Activated CD4-positive, alpha-beta memory T cell treated with anti-CD3 and anti-CD28 coated beads, Interleukin-2, amount 10 ng/mL, durations not matched to agents 7 days and 5 days (primary cell): Measurements from ENCODE around the gene SPG11. TPM values are rescaled to one million over a fixed set of nuclear protein-coding genes. Genes with fewer than 3 reads are reported as not detected.
"Not testable (repeated sequence)": the region's sequence is repeated elsewhere in the genome, so short reads cannot be mapped to it uniquely, and the experiment has no call there.

ENCODE experiments used
- CTCF ChIA-PET: fragments of 350-600 bp; sonication (Branson Sonifier 250); formaldehyde crosslinking; loops from one replicate; lab custom pipeline; 2021; ENCODE audit warnings: antibody characterized with exemption, inconsistent platforms; lab: Charles Lee
- POLR2A ChIA-PET: fragments of 350-600 bp; sonication (Branson Sonifier 250); formaldehyde crosslinking; loops from one replicate; lab custom pipeline; 2021; ENCODE audit warnings: antibody characterized with exemption; lab: Charles Lee
- DNase-seq: peaks from one replicate; pipeline ENCODE4 v3.0.0-alpha.2; 2020
- H3K27ac Mint-ChIP-seq: one replicate; pipeline ENCODE4 v1.8.0; 2021; ENCODE audit warnings: mild to moderate bottlenecking, mixed read lengths
- H3K27me3 Mint-ChIP-seq: one replicate; pipeline ENCODE4 v1.8.0; 2021; ENCODE audit warnings: mixed read lengths
- H3K36me3 Mint-ChIP-seq: one replicate; pipeline ENCODE4 v1.8.0; 2021; ENCODE audit warnings: low read depth, mixed read lengths
- H3K4me1 Mint-ChIP-seq: one replicate; pipeline ENCODE4 v1.8.0; 2021; ENCODE audit warnings: mixed read lengths
- H3K4me3 Mint-ChIP-seq: one replicate; pipeline ENCODE4 v1.8.0; 2021; ENCODE audit warnings: mild to moderate bottlenecking, mixed read lengths
- H3K9me3 Mint-ChIP-seq: one replicate; pipeline ENCODE4 v1.8.0; 2021; ENCODE audit warnings: mixed read lengths
- total RNA-seq, 2 experiments: library from RNA; stranded (reverse); gene quantifications; one replicate each; pipeline ENCODE4 v1.2.3, GENCODE V29; 2021

SPG11 gene
- total RNA-seq, 2 experiments from 2014 or later, result 76.9 to 84.4 TPM

DNA sequence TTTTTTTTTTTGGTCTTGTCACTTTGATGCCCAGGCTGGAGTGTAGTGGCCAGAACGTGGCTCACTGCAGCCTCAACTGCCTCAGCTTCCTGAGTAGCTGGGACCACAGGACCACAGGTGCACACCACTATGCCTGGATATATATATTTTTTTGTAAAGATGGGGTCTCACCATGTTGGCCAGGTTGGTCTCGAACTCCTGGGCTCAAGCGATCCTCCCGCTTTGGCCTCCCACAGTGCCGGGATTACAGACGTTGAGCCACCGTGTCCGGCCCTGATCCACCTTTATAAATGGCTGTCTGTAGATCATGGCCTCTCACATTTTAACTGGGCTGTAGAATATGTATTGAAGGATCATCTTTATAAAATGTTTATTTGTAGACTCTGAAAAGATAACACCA is 128.4 kb downstream of the SPG11 start:
- POLR2A ChIA-PET, result no interaction called here
- H3K27me3 Mint-ChIP-seq, result no peaks in the 10 kb centered on the region
- H3K4me3 Mint-ChIP-seq, result peak overlapping the region; percentile 84
- DNase-seq, result no peak
- peak overlapping the region; percentile 24 for H3K27ac Mint-ChIP-seq
- no peaks in the 10 kb centered on the region for H3K9me3 Mint-ChIP-seq
- peaks cover 34% of the 10 kb centered on the region for H3K36me3 Mint-ChIP-seq
- peaks cover 36% of the 10 kb centered on the region for H3K4me1 Mint-ChIP-seq
- CTCF ChIA-PET, result interaction anchor here (0.6 to 4.3 kb wide), 3 partner anchors 11 to 216 kb away, joined by 3 to 32 read pairs (median 3); no protein-coding TSS in a partner anchor

DNA sequence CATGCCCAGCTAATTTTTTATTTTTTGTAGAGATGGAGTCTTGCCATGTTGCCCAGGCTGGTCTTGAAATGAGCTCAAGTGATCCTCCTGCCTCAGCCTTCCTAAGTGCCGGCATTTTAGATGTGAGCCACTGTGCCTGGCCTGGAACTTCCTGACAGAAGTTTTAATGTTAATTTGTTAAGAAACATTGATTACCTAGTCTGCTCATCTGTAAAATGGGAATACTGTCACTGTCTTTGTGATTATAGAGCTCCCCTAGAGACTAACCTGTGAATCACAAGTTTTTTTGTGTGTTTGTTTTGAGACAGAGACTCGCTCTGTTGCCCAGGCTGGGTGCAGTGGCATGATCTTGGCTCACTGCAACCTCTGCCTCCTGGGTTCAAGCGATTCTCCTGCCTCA is 130.8 kb downstream of the SPG11 start:
- CTCF ChIA-PET, result interaction anchor here (1.1 to 2.8 kb wide), 8 partner anchors 9 to 243 kb away, joined by 3 to 16 read pairs (median 4); partner anchors contain the start of gene CTDSPL2
- no peak overlapping the region for H3K4me3 Mint-ChIP-seq
- no peaks in the 10 kb centered on the region for H3K27me3 Mint-ChIP-seq
- H3K27ac Mint-ChIP-seq, result peak overlapping the region; percentile 21
- peaks cover 23% of the 10 kb centered on the region for H3K36me3 Mint-ChIP-seq
- POLR2A ChIA-PET, result interaction anchor here (0.5 to 2.4 kb wide), 8 partner anchors 10 to 783 kb away, joined by 3 to 9 read pairs (median 3); partner anchors contain the start of gene CTDSPL2
- no peaks in the 10 kb centered on the region for H3K9me3 Mint-ChIP-seq
- H3K4me1 Mint-ChIP-seq, result peaks cover 20% of the 10 kb centered on the region
- no peak for DNase-seq

DNA sequence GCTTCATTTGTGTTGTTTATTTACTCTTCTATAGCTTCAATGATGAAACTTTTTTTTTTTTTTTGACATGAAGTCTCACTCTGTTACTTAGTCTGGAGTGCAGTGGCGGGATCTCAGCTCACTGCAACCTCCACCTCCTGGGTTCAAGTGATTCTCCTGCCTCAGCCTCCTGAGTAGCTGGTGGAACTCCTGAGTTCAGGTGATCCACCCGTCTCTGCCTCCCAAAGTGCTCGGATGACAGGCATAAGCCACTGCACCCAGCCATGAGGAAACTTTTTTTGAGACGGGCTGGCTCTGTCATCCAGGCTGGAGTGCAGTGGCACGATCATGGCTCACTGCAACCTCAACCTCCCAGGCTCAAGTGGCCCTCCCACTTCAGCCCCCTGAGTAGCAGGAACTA is 131.2 kb downstream of the SPG11 start:
- not testable (repeated sequence) for H3K9me3 Mint-ChIP-seq, H3K4me3 Mint-ChIP-seq, DNase-seq, H3K27ac Mint-ChIP-seq, H3K27me3 Mint-ChIP-seq
- POLR2A ChIA-PET, result interaction anchor here (0.5 to 2.4 kb wide), 7 partner anchors 11 to 783 kb away, joined by 3 to 9 read pairs (median 3); partner anchors contain the start of gene CTDSPL2
- CTCF ChIA-PET, result interaction anchor here (0.6 to 2.8 kb wide), 11 partner anchors 9 to 593 kb away, joined by 3 to 16 read pairs (median 4); partner anchors contain the start of gene CTDSPL2
- Mint-ChIP-seq H3K36me3 (peaks cover 26% of the 10 kb centered on the region), H3K4me1 (peaks cover 20% of the 10 kb centered on the region)

DNA sequence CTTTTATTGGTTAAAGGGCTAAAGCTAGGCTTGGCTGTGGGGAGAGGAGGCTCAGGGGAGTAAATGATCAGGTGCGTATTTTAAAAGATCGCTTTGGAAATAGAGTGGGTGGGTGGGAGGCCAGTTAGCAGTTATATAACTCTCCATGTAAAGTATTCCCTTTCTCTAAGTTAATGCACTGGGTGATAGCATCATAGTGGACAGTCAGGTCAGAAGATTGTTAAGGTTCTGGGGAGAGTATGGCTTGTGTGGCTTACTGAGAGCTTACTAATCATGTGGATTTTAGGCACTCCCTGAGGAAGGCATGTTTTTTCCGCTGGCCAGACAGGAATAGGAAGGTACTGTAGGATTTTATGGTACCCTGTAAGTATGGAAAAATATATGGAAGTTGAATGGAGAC is 132.8 kb downstream of the SPG11 start:
- no peak overlapping the region for H3K4me3 Mint-ChIP-seq
- H3K36me3 Mint-ChIP-seq, result peaks cover 29% of the 10 kb centered on the region
- H3K27me3 Mint-ChIP-seq, result no peaks in the 10 kb centered on the region
- no peak overlapping the region for H3K27ac Mint-ChIP-seq
- no peak for DNase-seq
- peaks cover 16% of the 10 kb centered on the region for H3K4me1 Mint-ChIP-seq
- H3K9me3 Mint-ChIP-seq, result no peaks in the 10 kb centered on the region
- ChIA-PET POLR2A (interaction anchor here (1.2 kb wide), 1 partner anchor 15 kb away, joined by 6 read pairs; no protein-coding TSS in a partner anchor), CTCF (interaction anchor here (0.8 to 1.0 kb wide), 2 partner anchors 10 to 16 kb away, joined by 3 read pairs; no protein-coding TSS in a partner anchor)

DNA sequence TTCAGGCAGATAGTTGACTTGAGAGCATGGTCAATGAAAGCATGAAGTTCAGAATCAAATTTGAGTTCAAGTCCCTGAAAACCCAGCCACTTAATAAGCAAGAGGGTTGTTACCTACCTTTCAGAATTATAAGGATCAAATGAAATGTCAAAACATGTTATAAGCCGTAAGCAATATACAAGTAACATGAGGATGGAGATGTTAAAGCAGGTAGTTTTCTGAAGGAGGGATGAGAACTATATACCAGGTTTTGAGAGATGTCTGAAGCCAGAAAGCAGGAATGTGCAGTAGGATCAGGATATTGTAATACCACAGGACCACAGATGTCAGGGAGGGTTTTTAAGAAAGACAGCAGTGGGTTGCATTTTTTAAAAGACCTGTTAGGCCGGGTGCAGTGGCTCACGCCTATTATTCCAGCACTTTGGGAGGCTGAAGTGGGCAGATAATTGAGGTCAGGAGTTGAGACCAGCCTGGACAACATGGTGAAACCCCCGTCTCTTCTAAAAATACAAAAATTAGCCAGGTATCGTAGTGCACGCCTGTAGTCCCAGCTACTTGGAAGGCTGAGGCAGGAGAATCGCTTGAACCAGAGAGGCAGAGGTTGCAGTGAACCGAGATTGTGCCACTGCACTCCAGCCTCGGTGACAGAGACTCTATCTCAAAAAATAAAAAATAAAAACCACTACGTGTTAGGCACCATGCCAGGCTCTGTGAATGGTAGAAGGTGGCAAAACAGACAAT is 133.4 kb downstream of the SPG11 start:
- ChIA-PET CTCF (interaction anchor here (0.8 kb wide), 1 partner anchor 16 kb away, joined by 3 read pairs; no protein-coding TSS in a partner anchor), POLR2A (interaction anchor here (0.7 to 1.2 kb wide), 2 partner anchors 16 to 102 kb away, joined by 3 to 6 read pairs; partner anchors contain the start of gene CTDSPL2)
- DNase-seq, result no peak
- H3K4me3 Mint-ChIP-seq, result no peak overlapping the region
- H3K36me3 Mint-ChIP-seq, result peaks cover 26% of the 10 kb centered on the region
- no peak overlapping the region for H3K27ac Mint-ChIP-seq
- H3K27me3 Mint-ChIP-seq, result no peaks in the 10 kb centered on the region
- peaks cover 13% of the 10 kb centered on the region for H3K4me1 Mint-ChIP-seq
- H3K9me3 Mint-ChIP-seq, result no peaks in the 10 kb centered on the region

DNA sequence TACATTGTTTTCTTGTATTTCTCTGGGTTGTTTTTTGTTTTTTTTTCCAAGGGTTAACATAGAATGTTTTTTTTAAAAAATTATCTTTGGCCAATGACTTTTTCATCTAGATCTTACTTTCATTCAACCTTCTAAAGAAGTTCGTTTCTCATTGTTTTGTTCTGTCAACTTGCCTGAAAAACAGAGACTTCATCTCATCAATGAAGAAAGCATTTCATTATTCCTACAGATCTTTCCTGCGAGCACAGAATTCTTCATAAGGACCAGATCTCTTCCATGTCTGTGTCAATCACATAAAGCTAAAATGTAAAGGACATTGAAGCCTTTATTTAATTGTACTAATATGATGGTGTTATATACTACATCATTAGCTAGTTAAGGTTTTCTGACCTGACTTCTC is 136.2 kb downstream of the SPG11 start:
- H3K4me1 Mint-ChIP-seq, result no peaks in the 10 kb centered on the region
- no peaks in the 10 kb centered on the region for H3K27me3 Mint-ChIP-seq
- POLR2A ChIA-PET, result interaction anchor here (1.8 kb wide), 1 partner anchor 9 kb away, joined by 6 read pairs; the partner anchor contains the start of gene EIF3J
- H3K36me3 Mint-ChIP-seq, result peaks cover 25% of the 10 kb centered on the region
- no peak for DNase-seq
- no peaks in the 10 kb centered on the region for H3K9me3 Mint-ChIP-seq
- no peak overlapping the region for H3K4me3 Mint-ChIP-seq
- CTCF ChIA-PET, result interaction anchor here (1.0 kb wide), 1 partner anchor 19 kb away, joined by 4 read pairs; no protein-coding TSS in a partner anchor
- no peak overlapping the region for H3K27ac Mint-ChIP-seq

DNA sequence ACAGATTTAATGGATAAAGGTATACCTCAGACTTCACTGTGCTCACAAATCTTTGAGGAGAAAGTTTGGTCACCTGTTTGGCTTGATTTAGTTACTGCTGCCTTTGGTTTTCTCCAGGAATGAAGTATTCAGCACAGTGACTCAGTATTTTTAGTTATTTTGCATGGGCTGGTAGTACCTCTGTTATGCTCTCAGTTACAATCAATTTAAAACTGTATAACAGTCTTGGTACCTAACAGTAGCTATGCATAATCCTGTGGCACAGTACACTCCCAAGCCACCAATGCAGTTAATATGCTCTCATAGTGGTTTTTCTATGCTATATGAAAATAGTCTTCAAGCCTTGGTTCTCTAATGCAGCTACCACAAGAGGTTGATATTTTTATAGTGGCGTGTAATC is 138.4 kb downstream of the SPG11 start:
- Mint-ChIP-seq H3K4me3 (no peak overlapping the region), H3K27ac (no peak overlapping the region), H3K27me3 (no peaks in the 10 kb centered on the region), H3K36me3 (peaks cover 31% of the 10 kb centered on the region), H3K4me1 (no peaks in the 10 kb centered on the region), H3K9me3 (no peaks in the 10 kb centered on the region)
- CTCF ChIA-PET, result no interaction called here
- DNase-seq, result no peak
- POLR2A ChIA-PET, result no interaction called here

DNA sequence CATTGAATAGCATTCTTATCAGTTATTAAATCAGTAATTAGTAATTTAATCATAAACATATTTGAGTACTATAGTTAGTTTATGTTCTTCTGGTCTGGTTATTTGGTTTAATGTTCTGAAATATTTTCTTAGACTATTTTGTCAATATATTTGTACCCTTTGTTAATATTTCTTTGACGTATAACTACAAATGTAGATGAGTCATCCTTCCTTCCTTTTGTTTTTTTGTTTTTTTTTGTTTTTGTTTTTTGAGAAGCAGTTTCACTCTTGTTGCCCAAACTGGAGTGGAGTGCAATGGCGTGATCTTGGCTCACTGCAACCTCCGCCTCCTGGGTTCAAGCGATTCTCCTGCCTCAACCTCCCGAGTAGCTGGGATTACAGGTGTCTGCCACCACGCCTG is 143.9 kb downstream of the SPG11 start:
- Mint-ChIP-seq H3K27ac (no peak overlapping the region), H3K9me3 (no peaks in the 10 kb centered on the region), H3K27me3 (no peaks in the 10 kb centered on the region), H3K4me3 (no peak overlapping the region), H3K36me3 (peaks cover 38% of the 10 kb centered on the region), H3K4me1 (peaks cover 5% of the 10 kb centered on the region)
- DNase-seq, result no peak
- ChIA-PET CTCF (no interaction called here), POLR2A (no interaction called here)

DNA sequence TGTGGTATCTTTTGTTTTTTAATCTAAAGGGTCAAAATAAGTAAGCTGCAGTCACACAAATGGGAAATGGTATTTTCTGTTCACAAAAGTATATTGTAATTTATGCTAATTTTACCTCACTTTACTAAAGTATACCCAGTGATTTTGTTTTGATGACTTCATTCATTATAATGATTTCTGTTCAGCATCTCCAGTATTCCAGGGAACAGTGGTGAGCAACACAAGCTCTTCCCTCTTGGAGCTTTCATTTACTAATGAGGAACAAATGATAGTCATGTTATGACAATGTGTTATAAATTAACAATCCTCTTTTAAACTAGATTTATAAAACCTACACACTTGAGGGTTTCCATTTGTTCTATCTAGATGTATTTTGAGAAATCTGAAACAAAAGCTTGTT is 147.0 kb downstream of the SPG11 start:
- peaks cover 32% of the 10 kb centered on the region for H3K36me3 Mint-ChIP-seq
- H3K9me3 Mint-ChIP-seq, result no peaks in the 10 kb centered on the region
- no peak for DNase-seq
- H3K4me3 Mint-ChIP-seq, result no peak overlapping the region
- ChIA-PET CTCF (interaction anchor here (0.7 to 0.8 kb wide), 2 partner anchors 15 kb away, joined by 3 to 4 read pairs; no protein-coding TSS in a partner anchor), POLR2A (interaction anchor here (1.1 to 1.2 kb wide), 3 partner anchors 12 to 89 kb away, joined by 3 to 4 read pairs (median 3); partner anchors contain the start of genes CTDSPL2 and EIF3J)
- H3K4me1 Mint-ChIP-seq, result peaks cover 5% of the 10 kb centered on the region
- H3K27me3 Mint-ChIP-seq, result no peaks in the 10 kb centered on the region
- H3K27ac Mint-ChIP-seq, result no peak overlapping the region

Other genes starting within 250 kb of the SPG11 start
- gene CTDSPL2, start 236.0 kb downstream of the SPG11 start, total RNA-seq, result 10 to 100 TPM; 64.9 to 66.7 TPM
- gene EIF3J, start 126.5 kb downstream of the SPG11 start, total RNA-seq, result 10 to 100 TPM; 70.6 to 87.8 TPM
- gene PATL2, start 47.7 kb upstream of the SPG11 start, total RNA-seq, result 10 to 100 TPM; 36.3 to 36.8 TPM
- gene B2M, start 47.9 kb upstream of the SPG11 start, total RNA-seq, result 1,000 to 10,000 TPM; 9,723 to 9,975 TPM
- gene TRIM69, start 72.9 kb upstream of the SPG11 start, total RNA-seq, result 10 to 100 TPM; 83.4 to 88.2 TPM